NCI-H2227 treated with DMSO at 0.1 percent for 48 hours (cell line): ENCODE data around the gene FAN1.

Experiments used
- DNase-seq: peaks from one replicate; lab custom pipeline; 2025; lab: John Stamatoyannopoulos, UW

Gene FAN1

DNA sequence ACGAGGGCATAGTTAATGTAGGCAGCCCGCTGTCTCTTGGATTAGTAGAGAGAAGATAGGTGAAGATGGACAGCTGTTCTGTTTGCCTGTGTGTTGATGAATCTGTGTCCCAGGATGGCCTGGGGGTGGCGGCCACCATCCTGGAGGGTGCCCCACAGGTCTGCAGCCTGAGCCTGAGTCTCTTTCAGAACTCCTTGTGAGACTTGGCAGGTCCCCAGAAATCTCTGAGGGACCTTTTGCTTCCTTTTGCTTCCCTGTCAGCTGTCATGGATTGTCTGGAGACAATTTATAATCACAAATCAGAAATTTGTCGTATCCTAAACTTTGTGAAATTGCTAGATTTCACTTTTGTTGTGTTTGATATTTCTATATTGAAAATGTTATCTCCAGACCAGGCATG lies 17.4 kb downstream of the FAN1 start:
- DNase-seq: no peak

DNA sequence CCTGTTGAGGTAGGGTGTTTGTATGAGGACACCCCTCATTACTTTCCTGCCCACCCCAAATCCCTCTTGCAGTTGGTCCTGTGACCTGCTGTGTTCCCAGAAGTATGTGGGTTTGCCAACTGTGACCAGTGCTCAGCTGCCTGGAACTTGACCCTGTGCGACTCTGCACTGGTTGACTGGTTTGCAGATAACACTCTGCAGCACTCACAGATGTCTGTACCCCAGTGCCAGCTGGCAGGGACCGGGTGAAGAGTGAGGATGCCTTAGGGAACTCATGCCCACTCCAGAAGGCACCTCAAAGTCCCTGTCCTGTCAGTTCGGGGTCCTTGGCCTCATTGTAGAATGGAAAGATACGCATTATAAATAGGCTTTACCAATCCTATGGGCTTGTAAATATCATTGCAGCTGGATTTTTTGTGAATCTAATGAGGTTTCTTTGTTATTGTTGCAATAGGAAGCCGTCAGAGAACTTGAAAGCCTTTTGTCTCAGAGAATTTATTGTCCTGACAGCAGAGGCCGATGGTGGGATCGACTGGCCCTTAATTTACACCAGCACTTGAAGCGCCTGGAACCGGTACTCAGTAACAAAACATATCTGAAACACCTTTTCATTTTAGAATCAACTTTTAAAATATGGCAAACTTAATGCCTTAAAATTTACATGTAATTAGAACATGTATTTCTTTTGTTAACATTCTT lies 18.2 kb downstream of the FAN1 start:
- no peak for DNase-seq

DNA sequence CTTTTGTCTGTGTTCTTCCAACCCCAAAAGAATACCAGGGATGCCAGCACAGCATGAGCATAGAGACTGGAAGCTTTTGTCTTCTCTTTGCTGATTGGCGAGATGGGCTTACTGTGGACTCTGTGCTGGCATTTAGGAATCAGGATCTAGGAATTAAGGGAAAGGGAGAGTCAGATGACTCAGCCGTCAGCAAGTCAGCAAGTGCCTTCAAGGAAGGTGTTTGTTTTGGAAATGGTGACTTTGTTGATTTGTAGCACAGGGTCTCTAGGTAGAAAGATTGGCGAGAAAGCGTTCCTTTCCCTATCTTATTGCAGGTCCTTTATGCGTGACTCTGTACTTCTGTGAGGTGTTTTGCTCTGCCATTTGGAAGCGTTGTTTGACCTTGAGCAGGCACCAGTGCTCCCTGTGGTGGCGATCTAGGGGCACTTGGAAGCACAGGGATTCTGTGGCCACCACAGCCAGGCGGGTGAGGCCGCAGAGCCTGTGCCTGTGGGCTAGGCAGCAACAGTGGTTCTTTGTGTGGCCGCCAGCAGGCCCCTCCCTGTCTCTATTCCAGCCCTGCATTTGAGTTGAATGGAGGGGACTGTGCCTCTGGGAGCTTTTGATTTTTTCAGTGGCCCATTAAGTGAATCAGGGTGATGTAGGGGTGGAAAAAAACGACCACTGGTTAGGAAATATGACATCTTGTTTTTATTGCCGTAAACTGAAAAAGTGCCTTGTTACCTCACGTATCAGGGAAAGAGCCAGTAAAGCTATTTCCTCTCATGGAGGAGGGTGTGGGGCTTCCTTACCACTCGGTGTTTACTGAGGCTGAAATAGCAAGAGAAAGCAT lies 19.0 kb downstream of the FAN1 start:
- DNase-seq: no peak

DNA sequence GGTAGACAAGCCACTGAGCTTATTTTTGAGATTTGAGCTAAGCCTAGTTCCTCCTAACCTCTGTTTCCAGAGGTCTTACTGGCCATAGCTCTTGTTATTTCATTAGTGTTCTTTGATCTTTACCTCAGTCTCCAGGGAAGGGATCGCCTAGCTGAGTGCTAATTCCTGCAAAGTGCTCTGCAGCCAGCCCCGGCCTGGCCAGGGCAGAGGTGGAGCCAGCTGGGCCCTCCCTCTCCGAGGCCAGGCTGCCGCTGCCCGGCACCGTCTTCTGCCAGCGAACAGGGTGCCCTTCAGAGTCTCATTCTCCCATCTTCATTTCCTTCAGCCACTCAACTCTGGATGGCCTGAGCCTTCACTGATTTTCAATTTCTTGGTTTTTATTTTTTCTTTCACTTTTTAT lies 19.7 kb downstream of the FAN1 start:
- DNase-seq: no peak

DNA sequence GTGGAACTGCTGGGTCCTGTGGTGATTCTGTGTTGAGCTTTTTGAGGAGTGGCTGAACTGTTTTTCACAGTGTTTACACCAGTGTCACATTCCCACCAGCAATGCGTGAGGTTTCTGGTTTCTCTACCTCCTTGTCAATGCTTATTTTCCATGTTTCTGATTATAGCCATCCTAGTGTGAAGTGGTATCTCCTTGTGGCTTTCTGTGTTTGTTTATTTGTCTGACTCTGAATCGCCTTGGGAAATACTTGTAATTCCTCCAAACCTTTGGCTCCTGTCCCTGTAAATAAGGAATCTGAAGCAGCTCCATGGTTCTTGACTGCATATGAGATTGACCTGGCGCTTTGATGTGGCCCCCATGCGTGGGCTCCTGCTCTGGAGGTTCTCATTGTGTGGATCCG lies 20.6 kb downstream of the FAN1 start:
- no peak for DNase-seq

DNA sequence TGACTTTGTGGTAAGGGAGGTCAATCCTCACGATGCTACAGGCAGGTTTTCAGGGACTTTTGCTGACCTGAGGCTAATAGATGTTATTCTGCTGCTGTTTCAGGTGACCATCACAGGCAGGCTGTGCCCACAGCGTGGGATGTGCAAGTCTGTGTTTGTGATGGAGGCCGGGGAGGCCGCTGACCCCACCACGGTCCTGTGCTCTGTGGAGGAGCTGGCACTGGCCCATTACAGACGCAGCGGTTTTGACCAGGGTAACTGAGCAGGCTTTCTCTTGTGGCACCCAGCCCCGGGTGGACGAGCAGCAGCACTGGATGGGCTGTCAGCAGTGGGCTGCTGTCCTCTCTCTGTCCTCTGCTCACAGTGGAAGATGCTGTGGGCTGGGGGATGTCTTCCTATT lies 22.0 kb downstream of the FAN1 start:
- DNase-seq: no peak

DNA sequence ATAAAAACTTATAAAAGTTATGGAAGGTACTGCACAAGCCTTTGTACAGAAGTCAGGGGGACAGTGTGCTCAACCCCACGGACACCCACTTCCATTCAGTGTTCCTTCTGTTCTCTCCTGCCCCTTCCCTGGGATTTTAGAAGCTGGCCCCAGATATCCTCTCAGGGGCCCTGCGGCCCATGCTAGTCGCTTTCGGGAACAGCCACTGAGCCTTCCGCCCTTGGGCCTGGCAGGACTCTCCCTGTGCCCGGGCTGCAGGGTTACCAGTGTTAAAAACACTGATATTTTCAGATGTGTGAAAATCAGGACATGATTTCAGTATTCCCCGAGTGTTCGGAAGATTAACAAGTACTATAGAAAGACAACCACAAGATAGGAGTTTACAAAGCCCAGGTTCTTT lies 22.4 kb downstream of the FAN1 start:
- no peak for DNase-seq

DNA sequence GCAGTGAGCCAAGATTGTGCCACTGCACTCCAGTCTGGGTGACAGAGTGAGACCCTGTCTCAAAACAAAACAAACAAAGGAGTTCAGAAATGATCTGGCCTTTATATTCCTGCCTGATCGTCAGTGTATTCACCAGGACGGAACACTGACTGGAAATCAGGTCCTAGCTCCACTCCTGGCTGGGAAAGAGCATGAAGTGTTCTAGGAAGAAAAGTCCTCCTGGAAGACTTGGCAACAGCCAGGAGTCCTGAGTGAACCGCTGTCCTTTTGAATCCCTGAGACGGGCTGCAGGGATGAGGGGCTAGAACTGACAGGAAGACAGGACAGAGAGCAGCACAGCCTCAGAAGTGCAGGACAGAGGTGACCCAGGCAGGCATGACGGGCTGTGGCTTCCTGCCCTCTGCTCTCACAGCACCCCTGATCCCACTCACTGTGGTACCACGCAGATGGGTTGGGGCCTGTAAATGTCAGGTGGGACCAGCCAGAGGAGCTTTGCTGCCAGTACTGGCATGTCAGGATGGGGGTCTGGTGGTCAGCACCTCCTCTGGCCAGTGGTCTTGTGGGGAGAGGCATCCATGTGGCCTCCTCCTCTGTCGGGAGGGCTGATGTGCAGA lies 23.5 kb downstream of the FAN1 start:
- DNase-seq: no peak

DNA sequence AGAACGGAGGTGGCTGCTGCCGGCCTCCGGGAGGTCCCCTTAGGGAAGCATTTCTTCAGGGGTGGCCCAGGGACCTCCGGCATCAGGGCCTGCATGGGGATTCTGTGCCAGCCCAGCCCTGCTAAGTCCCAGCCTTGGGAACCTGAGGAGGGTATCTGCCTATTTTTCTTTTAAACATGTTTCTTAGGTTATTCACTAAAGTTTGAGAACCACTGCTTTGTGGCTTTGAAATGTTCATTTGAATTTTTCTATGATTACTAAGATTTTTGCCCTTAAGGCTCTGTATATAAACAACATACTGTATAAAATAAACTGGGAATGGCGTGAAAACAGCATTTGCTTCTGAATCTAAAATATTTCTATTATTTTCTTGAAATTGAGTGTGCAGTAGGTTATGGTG lies 24.4 kb downstream of the FAN1 start:
- no peak for DNase-seq

DNA sequence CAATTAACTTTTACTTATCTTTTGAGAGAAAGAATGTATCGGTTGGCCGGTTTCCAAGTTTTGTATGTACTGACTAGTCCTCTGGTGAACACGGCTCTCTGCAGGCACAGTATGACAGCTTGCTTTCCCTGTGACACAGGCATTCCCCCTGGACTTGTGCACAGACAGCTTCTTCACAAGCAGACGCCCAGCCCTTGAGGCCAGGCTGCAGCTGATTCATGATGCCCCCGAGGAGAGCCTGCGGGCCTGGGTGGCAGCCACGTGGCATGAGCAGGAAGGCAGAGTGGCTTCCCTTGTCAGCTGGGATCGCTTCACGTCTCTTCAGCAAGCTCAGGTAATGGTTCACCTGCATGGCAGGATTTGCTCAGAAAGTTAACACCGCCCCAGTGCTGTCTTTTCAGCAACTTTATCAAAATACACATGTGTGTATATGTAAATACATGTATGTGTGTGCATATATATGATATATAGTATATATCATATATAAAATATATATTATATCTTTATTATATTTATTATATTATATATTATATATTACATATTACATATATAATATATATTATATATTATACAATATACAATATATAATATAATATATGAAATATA lies 25.5 kb downstream of the FAN1 start:
- DNase-seq: no peak

DNA sequence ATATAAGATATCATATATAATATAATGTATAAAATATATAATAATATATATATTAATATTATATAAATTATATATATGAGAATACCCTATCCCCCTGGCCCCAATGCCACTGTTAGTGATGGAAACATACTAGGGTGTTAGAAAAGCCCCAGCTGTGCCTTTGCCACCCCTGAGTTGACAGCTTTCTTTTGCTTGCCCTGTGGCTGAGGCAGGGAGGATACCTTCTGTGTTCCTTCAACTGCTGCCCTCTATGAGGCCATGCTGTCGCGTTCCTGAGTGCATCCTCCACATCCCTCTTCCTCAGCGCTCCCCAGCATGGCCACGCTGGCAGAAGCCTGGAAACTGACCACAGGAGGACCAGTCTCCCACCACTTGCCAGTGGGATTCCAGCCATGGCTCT lies 26.3 kb downstream of the FAN1 start:
- DNase-seq: no peak

DNA sequence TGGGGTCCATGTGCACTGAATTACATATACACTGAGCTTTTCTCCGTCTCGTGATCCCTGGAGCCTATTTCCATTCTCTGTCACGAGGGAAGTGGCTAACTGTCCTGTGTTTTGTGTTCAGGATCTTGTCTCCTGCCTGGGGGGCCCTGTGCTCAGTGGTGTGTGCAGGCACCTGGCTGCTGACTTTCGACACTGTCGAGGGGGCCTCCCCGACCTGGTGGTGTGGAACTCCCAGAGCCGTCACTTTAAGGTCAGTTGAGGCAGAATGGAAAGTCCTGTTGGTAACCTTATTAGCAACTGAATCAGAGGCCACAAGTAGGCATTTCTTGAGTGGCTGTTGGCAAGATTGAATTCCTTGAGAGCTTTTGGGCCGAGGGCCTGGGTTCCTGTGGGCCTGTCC lies 26.7 kb downstream of the FAN1 start:
- DNase-seq: no peak

DNA sequence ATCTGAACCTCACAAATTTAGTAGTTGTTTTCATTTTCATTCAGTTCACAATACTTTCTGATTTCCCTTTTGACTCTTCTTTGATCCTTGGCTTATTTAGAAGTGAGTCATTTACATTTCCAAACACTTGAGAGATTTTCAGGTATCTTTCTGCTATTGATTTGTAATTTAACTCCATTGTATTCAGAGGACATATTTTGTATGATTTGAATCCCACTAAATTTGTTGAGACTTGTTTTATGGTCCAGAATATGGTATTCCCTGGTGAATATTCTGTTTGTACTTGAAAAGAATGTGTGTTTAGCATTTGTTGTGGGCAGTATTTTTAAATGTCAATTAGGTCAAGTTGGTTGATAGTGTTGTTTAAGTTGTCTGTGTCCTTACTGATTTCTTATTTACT lies 29.6 kb downstream of the FAN1 start:
- DNase-seq: no peak

DNA sequence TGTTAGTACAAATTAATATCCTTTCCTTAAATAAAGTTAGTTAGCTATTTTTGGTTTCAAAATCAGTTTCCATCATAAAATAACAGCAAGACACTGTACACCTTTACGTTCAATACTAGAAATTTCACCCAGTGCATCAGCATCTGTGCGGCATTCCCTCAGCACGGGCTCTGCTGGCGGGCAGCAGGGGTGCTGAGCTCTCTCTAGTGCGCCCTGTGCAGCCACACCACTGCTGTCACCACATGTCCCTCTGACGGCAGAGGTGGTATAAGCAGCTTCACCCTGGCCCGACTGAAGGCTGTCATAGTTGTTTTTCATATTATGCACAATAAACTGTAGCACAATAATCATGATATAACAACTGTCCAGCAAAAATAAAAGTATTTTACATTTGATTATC lies 35.4 kb downstream of the FAN1 start:
- no peak for DNase-seq

DNA sequence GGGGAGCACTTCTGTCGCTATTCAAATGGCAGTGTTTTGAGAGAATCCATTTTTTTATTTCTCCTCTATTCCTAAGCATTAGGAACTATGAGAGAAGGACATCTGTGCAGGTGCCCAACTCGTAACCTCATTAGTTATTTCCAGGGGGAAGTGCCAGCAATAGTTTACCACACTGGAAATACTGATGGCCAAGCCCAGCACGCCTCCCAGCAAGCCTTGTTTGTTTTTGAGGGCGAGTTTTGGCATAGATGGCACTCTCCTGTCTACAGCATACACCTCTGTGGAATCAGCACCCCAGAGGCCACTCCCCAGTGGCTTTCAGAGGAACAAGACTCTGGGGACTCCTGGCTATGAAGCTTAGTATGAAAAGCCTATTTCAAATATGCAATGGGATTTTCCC lies 36.6 kb downstream of the FAN1 start:
- no peak for DNase-seq

DNA sequence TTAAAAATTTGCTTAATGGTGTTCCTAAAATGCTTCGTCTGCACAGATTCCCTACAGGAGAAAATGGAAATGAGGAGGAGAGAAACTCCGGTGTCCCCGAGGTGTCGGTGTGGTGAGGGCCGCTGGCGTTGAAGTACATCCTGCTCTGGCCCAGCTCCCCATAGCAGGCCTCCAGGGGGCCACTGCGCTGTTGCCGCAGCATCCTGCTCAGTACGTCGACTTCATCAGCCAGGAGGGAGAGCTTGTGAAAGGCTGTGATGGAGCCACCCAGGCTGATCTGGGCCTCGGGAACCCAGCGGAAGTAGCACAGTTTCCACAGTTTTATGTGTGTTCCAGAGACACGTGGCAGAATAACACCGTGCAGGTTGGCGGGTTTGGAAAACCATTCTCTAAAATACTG lies 37.8 kb downstream of the FAN1 start:
- DNase-seq: no peak

DNA sequence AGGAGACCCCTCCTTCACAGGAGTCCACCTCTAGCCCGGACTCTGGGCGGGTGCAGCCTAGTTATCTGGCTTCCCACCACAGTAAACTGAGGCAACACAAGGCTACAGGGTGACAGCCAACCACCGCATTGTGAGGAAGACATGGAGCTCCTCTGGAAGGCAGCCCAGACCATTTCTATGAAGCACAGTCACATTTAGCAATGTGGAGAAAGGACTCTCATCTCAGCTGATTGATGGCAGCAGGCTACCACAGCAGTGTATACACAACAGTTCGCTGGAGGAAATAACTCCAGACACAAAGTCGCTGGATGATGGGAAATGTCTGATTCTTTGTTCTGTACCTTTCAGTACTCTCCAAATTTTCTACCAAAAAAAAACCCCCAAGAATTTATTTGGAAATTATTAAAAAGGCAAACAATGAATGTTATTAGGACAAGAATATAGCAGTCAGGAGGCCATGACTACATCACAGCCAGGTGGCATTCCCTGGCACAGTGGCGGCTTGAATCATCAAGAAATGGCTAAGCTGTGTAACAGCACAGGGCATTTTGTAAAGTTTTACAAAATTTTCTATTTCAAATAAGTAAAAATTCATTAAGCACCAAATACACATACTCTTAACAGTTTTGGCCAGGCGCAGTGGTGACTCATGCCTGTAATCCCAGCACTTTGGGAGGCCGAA lies 40.1 kb downstream of the FAN1 start:
- DNase-seq: no peak

DNA sequence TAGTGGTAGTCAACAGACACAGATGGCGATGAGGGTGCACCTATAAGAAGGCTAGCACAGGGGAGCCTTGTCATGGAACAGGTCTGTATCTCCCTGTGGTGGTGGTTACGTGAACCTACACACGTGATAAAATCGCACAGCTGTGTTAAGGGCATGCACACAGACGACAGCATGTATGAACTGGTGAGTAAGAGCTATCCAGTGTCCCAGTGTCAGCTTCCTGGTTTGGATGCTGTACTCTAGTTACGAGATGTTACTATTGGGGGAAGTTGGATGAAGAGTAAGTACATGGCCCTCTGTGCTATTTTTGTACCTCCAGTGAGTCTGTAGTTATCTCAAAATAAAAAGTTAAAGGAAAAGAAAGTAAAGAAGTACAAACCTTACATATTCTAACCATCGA lies 49.5 kb downstream of the FAN1 start:
- no peak for DNase-seq

DNA sequence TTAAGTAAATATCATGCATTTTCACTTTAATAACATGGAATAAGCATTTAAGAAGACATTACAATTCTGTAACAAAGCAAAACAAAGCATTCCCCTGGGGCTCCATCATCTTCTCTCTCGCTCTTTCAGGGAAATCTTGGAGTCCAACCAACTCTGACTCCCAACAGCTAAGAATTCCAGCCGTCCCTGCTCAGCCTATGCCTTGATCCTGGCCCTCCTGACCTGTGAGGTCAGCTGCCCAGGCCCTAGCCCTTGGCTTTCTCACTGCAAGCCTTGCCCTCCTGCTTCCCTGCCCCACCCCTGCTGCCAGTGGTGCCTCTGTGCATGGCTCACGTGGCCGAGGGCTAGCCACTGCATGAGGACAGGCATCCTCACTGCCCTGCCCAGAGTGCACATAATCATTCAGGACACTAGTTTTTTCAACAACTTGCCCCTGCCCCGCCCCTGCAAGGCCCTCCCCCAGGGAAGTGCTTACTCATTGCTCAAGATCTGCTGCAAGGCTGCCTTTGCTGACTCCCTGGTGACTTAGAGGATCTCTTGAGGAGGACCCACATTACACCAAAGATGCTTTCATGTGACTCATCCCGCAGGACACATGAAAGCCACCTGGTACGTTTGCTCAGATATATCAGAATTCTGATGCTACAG lies 50.1 kb downstream of the FAN1 start:
- DNase-seq: no peak

DNA sequence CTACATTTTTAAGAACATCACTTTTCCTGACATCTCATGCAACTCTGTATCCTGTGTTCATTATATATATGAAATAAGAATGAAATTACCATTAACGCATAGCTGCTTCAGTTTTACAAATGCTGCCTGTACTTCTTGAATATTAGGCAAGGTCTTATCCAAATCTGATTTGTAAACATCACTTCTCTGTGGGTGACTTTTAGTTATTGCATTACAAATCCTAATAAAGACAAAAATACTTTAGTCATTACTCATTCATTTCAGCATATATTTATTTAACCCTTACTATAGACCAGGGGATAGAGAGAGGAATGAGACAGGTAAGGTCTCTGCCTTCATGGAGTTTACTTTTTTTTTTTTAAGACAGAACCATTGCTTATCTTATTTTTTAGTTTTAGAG lies 51.0 kb downstream of the FAN1 start:
- DNase-seq: no peak

DNA sequence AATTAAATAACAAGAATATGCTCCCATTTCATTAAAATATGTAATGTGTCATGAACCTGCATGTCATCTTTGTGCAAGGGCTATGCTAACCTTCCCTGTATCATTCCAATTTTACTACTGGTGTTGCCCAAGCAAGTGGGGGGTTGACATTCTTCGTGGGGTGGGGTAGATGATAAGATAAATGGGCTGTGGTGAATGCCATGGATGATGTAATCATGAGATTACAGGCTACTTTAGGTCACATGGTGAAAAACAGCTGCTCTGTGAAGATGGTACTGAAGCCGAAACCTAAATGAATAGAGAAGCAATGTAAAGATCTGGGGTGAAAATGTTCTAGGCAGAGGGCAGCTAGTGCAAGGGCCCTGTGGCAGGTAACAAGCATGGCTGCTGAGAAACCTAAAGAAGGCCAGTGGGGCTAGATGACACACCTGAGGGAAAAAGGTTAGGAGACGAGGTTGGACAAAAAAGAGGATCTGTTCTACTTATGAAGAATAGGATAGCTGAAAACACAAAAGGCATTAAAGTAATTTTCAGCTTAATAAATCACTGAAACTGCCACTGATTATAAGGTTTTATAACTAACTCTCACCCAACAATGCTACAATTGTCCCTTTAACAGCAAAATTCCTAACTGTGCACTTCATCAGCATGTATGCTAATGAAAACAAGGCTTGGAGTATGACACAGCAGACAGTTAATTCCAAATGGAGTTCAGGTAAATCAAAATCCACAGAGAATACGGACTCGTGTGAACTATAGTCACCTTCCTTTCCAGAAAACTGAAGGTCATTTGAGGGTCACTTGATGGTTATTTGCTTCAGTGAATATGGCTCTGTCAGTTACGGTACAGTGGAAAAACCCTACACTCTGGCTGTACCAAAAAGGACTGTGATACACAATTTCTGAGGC lies 52.8 kb downstream of the FAN1 start:
- no peak for DNase-seq
